ENCODE measurements around the gene FAM168B.

DNA sequence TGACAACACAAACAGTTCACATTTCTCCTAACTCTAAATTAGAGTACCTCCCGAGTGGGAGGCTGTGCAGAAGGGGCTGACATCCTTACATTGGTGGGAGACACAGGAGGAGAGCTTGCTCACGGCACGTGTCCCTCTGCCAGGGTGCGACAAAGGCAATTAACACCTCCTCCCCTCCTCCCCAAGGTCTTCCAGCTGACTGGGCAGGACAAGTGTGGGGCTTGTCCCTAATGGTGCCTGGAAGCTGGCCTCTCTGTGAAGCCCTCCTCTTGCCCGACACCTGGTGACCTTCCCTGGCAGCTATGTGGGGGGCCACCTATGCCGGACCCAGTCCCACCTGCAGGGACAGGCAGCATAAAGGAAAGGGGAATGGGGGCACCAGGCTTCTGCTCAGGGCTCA lies 57.0 kb downstream of the FAM168B start:
- TF ChIP-seq POLR2A (IDR thresholded peaks at IDR 0.05) (no peak), CTCF (IDR thresholded peaks at IDR 0.05) (no peak)
